Measurements from ENCODE around the gene IRF7.

- TF ChIP-seq EP300 (IDR thresholded peaks at IDR 0.05) (no peak), POLR2A (IDR thresholded peaks at IDR 0.05) (no peak), CTCF (IDR thresholded peaks at IDR 0.05) (no peak)
Observed at GRCh38 chr11:581342-581741, 34.4 kb downstream of the IRF7 start.
